GM12872 (cell line): ENCODE measurements around the gene STIM2.

Experiments
- TF ChIP-seq, protein P1 (sequence below): IDR thresholded peaks from 3 replicates; pipeline ENCODE4 v1.5.1; 2011; ENCODE audit warnings: low read depth, mild to moderate bottlenecking, low read length, moderate library complexity; ENCODE audit not compliant: insufficient read depth

The STIM2 gene

DNA sequence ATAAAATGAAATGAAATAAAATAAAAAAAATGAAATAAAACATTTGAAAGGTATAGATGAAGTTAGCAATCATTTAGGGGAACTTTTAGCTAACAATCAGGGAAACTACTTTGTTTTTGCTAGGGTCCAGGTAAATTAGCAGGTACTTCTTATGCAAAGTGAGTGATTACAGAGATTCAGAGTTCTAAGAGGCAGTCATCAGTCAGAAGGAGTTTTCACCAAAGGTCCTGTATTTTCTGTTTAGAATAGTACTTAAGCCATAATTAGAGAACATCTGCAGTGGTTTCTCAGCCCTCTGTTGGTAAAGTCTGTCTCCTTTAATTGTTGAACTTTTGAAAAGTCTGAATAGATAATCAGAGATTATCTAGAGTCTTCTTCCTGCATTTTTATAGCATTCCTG lies 50.6 kb downstream of the STIM2 start:
- TF ChIP-seq, protein P1, sequence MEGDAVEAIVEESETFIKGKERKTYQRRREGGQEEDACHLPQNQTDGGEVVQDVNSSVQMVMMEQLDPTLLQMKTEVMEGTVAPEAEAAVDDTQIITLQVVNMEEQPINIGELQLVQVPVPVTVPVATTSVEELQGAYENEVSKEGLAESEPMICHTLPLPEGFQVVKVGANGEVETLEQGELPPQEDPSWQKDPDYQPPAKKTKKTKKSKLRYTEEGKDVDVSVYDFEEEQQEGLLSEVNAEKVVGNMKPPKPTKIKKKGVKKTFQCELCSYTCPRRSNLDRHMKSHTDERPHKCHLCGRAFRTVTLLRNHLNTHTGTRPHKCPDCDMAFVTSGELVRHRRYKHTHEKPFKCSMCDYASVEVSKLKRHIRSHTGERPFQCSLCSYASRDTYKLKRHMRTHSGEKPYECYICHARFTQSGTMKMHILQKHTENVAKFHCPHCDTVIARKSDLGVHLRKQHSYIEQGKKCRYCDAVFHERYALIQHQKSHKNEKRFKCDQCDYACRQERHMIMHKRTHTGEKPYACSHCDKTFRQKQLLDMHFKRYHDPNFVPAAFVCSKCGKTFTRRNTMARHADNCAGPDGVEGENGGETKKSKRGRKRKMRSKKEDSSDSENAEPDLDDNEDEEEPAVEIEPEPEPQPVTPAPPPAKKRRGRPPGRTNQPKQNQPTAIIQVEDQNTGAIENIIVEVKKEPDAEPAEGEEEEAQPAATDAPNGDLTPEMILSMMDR, result no peak

GRCh38 chr4:26912069-26912468 lies 51.4 kb downstream of the STIM2 start:
- TF ChIP-seq, protein P1, result no peak

- TF ChIP-seq, protein P1, result no peak
Observed at GRCh38 chr4:26912810-26913209, 52.2 kb downstream of the STIM2 start.

DNA sequence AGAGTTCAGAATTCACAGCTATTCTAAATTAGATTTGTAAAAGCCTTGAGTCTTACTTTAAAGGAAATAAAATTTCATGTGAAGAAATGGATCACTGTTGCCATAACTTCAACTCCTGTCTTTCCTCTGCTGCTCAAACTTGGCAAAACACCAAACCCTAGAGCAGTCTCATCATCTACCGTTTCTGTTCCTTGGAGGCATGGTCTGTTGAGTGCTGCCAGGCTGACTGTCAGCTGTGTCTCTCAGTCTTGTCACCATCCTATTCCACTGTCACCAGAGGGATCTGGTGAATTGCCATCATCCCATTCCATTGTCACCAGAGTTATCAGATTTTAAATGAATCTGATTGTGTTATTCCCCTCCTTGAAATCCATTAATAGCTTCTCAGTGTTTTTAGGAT lies 55.6 kb downstream of the STIM2 start:
- TF ChIP-seq, protein P1, result no peak

- TF ChIP-seq, protein P1, result no peak
Observed at GRCh38 chr4:26930964-26931363, 70.3 kb downstream of the STIM2 start.

GRCh38 chr4:26931451-26931850 lies 70.8 kb downstream of the STIM2 start:
- TF ChIP-seq, protein P1, result no peak

DNA sequence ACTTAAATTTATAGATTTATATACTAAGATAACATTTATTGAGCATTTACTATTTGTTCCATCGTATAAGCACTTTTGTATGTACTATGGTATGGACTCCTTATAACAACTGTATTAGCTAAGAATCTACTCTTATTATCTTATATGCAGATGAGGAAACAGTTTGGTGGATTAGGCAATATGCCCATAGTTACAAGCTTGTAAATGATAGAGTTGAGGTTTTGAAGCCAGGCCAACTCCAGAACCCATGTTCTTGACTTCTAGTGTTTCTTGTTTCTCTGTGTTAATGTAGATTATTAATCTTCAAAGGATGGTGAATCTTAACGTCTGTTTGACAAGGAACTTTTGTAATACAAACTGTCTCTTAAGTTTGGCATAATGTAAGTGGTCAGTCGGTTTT lies 71.3 kb downstream of the STIM2 start:
- TF ChIP-seq, protein P1, result no peak

DNA sequence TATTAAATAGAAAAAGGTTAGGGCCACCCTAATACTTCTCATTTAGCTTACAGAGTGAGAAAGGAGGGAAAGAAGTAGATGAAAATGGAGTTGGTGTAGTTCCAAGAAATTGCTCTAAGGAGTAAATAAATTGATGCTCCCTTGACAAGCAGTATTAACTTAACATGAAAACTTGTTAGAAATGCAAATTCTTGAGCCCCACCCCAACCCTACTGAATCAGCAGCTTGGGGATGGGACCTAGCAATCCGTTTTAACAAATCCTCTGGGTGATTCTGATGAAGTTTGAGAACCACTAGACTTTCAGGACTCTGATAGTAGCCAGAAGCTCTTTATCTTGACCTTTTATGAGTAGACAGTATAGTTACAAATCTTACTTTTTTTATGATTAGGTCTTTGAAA lies 74.8 kb downstream of the STIM2 start:
- TF ChIP-seq, protein P1, result no peak
